GM18907 (cell line): Measurements from ENCODE around the gene DAG1.

Experiments used
- ATAC-seq: cut with Tn5 transposase; IDR thresholded peaks from one replicate; pipeline ENCODE4 v1.9.1; 2021; ENCODE audit warnings: mild to moderate bottlenecking, moderate library complexity; ENCODE audit not compliant: unreplicated experiment

The DAG1 gene

GRCh38 chr3:49512781-49513355 lies 42.8 kb downstream of the DAG1 start:
- no peak for ATAC-seq

GRCh38 chr3:49513494-49514124 lies 43.5 kb downstream of the DAG1 start:
- ATAC-seq = no peak

DNA sequence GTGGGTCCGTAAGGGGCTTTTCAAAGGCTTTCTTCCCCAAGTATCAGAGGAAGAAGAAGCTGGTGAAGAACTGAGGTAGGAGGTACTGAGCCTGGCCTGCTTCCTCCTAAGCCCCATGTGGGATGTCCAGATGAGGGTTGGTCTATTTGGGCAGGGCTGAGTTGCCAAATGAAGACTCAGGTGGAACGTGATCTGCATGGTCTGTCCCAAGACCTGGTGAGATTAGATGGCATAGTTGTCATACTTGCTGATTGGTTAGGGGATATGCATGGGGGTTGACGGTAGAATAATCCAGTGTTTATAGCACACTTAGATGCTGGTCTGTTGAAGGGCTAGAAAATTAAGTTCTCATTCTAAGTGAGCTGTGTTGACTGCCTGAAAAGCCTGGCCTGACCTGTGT lies 47.9 kb downstream of the DAG1 start:
- no peak for ATAC-seq

DNA sequence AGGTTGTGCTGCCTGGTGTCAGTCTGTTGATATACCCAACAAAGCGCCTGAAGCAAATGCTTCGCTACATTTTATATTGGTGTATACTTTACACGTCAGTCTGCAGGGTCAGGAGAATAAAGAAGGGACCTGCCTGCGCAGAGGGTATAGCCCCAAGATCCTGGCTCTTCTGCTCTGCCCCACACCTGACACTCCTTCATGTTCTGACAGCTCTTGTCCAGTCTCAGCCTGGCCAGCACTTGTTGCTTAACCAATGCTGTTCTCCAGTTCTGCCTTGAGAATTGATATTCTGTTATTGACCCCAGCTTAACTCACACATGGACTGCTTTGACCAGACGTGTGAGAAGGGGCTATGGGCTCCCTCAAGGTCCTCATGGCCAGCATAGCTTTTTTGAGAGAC lies 48.4 kb downstream of the DAG1 start:
- no peak for ATAC-seq

DNA sequence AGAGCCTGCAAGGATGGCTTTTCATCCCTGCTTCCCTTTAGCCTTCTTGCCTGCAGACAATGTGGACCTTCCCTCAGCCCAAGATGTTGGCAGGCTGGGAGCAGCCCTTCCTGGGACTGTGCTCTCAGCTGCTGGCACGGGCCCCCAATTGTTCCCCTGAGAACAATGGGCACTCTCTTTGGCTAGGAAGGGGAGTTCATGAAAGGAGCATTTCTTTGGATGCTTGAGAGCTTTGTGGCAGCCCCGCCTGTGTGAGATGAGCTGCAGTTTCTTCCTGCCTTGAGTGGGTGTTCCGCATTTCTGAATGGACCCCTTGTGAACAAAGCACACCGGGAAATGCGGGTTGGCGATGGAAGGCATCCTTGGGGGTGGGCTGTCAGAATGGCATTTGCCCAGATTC lies 49.2 kb downstream of the DAG1 start:
- ATAC-seq = no peak

- ATAC-seq = no peak
These were observed 49.9 kb downstream of the DAG1 start for GRCh38 chr3:49519916-49520385.

DNA sequence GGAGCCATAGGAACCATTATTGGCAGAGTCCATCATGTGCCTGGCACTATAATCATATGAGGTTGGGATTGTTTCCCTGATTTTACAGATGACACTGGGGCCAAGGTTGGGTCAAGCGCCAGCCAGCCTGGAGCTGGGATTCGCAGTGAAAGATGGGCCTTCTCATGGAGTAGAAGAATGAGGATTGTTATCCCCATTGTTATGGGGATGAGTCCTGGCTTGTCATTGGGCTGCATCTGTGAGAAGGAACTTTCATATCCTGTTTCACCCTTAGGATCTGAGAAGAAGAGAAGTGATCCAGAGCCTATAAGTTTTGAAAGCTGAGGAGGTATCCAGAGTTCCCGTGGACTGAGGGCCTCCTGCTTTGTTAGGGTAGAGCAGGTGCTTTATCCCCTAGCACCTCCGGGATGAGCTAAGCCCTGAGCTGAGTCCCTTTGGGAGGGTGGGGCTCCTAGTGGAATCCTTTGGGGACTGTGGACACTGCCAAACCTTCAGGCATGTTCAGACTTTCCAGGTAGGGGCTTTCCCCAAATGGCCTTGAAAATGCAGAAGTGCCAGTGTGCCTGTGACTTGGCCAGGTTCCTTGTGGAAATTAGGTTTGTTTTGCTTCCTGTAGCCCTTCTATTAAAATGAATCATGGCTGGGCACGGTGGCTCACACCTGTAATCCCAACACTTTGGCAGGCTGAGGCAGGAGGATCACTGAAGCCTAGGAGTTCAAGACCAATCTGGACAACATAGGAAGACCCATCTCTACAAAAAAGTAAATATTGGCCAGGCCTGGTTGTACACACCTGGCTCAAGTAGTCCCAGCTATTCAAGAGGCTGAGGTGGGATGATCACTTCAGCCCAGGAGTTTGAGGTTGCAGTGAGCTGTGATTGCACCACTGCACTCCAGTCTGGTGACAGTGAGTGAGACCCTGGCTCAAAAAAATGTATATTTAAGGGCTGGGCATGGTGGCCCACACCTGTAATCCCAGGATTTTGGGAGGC lies 54.0 kb downstream of the DAG1 start:
- ATAC-seq = no peak

DNA sequence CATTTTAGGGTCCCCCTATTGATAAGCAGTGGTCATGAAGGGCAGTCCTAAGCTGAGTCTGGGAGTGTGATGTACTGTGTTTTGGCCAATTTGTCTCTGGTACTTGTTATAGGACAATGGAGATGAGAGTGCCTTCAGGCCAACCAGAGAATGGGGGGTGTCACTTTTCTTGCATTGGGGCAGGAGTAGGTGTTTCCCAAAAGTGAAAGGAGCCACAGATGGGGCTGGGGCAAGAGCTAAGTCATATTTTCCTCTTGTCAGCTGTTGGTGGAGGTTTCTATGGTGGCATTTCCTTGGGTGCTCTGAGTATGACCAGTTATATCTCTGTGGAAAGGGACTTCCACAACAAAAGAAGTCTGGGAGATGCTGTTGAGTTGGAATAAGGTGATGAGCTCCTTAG lies 59.5 kb downstream of the DAG1 start:
- no peak for ATAC-seq

DNA sequence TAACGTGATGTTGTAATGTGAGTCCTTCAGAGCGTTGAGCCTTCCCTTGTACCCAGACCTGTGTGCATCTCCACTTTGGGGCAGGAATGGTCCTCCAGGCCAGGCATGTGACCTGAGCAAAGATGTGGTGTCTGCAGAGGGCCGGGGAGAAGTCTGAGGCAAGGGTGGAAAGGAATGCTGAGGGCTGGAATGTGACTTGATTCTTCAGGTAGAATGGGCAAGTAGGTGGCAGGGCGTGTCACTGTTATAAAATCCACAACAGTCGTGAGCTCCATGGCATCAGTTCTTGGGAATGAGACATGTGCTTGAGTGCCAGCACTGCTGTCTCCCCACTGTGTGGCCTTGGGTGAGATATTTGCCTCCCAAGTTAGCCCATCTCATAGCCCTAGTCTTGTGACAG lies 60.2 kb downstream of the DAG1 start:
- ATAC-seq = no peak

DNA sequence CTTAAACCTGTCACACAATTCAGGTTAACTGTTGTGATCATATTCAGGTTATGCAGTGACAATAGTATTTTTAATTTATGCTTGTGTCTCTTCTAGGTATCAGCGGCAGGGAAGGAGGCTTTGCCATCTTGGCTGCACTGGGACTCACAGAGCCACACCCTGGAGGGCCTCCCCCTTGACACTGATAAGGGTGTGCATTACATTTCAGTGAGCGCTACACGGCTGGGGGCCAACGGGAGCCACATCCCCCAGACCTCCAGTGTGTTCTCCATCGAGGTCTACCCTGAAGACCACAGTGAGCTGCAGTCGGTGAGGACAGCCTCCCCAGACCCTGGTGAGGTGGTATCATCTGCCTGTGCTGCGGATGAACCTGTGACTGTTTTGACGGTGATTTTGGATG lies 60.6 kb downstream of the DAG1 start:
- ATAC-seq = no peak

GRCh38 chr3:49531218-49531617 lies 61.2 kb downstream of the DAG1 start:
- ATAC-seq = no peak

DNA sequence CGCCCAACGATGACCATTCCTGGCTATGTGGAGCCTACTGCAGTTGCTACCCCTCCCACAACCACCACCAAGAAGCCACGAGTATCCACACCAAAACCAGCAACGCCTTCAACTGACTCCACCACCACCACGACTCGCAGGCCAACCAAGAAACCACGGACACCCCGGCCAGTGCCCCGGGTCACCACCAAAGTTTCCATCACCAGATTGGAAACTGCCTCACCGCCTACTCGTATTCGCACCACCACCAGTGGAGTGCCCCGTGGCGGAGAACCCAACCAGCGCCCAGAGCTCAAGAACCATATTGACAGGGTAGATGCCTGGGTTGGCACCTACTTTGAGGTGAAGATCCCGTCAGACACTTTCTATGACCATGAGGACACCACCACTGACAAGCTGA lies 61.6 kb downstream of the DAG1 start:
- ATAC-seq = no peak

GRCh38 chr3:49533031-49533430 lies 63.0 kb downstream of the DAG1 start:
- ATAC-seq = no peak

- ATAC-seq = no peak
These were observed 63.9 kb downstream of the DAG1 start for GRCh38 chr3:49533786-49534519.

GRCh38 chr3:49534581-49535441 lies 64.7 kb downstream of the DAG1 start:
- no peak for ATAC-seq

DNA sequence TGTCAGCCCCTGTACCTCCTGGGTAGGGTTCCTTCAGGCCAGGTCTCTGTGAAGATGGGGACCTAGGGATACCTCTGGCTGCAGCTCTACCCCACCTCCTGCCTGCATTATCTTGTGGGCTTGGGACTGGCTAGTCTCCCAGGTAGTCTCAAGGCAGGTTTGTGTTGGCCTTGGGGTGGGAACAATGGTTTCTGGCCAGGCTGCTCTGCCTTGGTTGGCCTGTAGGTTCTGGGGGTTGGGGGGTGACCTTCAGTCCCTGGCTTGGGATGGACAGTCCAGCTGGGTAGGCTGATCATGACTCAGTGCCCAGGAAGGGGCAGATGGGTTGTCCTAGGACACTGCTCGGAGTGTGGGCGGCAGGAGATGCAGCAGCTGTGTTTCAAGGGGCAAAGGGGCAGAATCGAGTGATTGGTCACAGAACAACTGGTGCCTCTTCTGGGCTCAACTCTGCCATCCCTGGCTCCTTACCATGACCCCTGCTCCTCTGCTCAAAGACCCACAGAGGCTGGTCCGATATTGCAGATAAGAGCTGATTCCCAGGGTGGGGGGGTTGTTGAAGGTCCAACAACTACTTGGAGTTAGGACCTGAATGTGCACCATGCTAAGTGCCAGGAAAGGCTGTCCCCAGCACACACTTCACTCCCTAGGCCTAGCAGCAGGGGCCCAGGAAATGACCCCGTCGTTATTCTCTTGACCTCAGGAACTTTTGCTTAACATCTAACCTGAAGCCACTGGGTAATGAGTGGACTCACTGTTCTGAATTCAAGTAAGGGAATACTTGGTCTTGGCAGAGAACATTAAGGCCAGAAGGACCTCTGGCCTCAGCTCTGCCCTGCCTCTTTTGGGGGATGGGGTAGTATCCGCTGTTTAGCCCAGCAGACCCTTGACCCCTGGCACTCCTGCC lies 66.2 kb downstream of the DAG1 start:
- no peak for ATAC-seq

DNA sequence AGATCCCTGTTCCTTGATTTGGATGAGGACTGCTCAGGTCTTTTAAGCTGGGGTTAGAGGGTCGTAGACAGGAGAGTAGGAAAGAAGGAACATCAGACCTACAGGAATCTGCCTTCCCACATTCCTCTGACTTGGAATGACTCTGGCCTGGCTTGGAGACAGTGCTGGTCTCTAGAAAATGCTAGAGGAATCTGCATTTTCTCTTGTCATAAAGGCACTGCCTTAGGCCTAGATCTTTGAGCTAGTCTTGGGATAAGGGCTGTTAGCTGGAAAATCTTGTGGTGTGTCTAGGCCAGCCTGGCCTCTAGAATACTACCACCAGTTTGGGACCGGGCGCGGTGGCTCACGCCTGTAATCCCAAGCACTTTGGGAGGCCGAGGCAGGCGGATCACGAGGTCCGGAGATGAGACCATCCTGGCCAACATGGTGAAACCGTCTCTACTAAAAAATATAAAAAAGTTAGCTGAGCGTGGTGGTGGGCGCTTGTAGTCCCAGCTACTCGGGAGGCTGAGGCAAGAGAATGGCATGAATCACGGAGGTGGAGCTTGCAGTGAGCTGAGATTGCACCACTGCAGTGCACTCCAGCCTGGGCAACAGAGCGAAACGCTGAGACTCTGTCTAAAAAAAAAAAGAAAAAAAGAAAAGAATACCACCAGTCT lies 66.9 kb downstream of the DAG1 start:
- ATAC-seq = no peak

GRCh38 chr3:49539659-49540560 lies 69.8 kb downstream of the DAG1 start:
- peak; percentile 90 for ATAC-seq
